ENCODE results near the gene CHAT.
"Not testable (repeated sequence)": the region's sequence is repeated elsewhere in the genome, so short reads cannot be mapped to it uniquely, and the experiment has no call there.

Gene CHAT

DNA sequence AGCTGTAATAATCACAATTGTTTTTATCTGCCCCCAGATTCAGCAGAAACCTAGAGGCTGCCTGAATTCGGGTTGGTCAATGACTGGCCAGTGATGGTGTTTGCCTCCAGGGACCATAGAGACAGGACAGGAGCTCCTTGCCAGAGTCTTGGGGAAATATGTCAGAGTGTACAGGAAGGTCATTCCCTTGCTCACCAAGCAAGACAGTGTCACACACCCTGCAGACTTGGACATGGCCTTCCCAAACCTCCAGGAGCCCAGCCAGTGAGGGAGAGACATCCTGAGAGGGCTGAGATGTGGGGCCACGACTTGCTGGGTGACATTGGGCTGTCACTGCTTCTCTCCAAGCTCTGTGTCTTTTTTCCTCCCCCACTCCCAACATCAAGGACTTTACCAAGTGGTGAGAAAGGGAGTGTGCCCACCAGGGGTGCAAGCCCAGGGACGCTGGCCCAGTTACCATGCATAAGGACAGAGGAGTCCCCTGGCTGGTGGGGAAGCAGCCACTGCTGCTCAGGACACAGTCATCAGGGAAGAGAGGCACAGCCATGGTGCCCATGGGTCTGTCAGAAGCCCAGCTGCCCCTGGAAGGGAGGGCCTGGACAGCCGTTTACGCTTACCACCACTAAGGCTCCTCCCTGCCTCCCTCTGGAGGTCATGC is 40.3 kb downstream of the CHAT start:
- DNase-seq, result no peak

DNA sequence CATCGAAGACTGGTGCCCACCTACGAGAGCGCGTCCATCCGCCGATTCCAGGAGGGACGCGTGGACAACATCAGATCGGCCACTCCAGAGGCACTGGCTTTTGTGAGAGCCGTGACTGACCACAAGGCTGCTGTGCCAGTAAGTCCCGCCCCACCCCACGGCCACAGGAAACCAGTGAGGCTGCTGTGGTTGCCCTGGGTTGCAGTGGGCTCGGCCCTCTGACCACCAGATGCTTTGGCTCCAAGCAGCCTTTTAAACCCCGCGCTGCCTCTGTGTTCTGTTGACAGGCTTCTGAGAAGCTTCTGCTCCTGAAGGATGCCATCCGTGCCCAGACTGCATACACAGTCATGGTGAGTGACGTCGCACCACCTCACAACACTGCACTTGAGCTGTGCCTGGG is 41.3 kb downstream of the CHAT start:
- no peak for DNase-seq

DNA sequence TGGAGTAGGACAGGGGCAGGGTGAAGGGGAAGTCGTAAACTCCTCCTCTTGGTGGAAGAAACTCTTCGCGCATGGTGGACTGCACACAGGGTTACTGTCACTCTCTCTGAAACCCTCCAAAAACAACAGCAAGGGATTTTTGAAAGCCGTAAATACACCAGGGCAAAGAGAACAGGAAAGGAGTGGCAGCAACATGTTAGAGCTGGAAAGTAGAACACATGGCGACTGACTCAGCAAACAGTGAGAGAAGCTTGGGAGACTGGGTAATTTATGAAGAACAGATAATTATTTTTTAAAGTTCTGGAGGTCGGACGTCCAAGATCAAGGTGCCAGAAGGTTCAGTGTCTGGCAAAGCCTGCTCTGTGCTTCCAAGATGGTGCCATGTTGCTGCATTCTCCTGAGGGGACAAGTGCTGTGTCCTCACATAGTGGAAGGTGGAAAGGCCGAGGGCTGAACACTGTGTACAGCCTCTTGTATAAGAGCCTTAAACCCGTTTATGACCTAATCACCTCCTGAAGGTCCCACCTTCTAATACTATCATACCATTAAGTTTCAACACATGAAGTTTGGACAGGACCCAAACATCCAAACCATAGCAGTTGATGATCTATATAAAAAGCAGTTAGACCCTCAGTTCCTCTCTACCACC is 43.1 kb downstream of the CHAT start:
- DNase-seq, result no peak

DNA sequence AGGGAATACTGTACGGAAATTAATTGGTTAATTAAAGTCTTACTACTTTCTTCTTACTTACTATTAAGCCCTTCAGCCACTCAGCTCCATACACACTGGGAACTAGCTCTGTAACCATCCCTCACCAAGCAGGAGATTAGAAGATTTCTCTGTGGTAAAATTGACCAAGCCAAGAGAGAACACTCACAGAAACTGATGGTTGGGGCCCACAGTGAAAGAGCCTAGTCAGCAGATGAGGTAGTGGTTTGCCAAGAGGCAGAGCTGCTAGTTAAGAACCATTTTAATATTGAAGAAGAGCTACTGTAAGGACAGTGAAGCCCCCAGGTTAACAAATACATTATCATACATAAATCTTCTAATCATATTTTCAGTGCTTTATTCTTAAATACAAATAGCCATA is 43.8 kb downstream of the CHAT start:
- no peak for DNase-seq

DNA sequence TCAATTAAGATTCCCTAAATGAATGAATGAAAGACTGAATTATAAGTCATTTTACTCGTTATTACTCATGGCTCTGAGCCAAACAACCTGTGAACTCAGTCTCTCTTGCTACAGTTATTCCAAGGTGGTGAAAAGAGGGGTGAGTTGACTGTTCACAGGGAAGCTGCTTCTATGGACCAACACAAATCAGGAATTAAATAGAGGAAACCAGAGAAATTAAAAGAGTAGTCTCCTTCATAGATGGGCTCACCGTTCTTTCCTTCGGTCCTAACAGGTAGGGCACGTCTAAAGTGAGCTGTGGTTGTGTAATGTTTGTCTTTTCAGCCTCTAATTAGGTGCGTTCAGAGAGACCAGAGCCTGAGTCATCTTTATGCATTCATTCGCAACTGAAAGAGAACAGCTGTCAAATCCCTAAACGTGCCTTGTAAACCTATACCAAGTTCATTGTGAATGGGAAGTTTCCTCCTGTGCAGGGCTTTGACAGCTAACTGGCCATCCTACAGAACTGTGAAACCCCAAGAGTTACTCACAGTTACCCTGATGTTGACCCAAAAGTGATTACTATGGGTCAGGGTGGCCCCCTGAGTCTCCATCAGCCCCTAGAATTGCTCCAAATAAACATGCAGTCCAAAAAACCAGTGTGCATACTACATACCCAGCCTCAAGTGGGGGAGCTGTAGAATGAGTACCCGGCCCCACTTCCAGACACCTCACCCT is 47.5 kb downstream of the CHAT start:
- no peak for DNase-seq

DNA sequence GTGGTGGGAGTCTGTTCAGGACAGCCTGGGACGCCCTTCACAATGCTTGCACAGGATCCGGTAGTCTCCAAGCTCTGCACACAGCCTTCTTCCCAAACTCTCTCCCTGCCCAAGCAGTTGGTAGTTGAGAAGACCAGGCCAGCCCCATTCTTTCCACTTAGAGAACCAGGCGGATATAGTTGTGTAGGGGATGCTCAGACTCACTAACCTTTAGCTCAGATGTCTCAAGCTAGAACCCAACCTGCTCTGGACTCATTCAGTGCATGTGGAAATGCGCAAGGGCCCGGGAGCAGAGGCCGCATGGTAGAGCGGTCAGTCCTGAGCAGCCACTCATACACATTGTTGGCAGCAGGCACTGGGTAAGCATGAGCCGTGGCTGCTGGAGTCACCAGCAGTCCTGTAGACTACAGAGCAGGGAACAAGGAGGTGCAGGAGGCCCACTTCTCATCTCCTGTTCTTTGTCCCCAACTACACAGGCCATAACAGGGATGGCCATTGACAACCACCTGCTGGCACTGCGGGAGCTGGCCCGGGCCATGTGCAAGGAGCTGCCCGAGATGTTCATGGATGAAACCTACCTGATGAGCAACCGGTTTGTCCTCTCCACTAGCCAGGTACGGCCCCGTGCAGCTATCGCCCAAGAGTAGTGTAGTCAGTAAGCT is 48.5 kb downstream of the CHAT start:
- DNase-seq, result no peak

DNA sequence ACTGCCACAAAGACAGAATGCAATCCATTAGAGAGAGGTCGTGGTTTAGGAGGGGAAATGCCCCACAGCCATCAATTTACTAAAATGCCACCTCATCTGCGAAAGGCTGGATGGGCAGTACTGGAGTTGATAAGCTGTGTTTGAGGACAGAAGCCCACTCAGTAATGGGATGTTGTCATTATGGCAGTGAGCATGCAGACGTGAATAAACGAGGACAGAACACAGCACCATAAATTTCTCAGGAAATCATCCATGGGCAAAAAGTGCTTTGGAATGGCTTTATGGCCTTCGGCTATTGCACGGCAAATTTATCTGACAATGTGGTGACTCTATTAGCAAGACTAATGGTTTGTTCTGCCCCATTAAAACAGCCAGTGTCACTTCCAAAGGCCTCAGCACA is 49.8 kb downstream of the CHAT start:
- DNase-seq, result no peak

DNA sequence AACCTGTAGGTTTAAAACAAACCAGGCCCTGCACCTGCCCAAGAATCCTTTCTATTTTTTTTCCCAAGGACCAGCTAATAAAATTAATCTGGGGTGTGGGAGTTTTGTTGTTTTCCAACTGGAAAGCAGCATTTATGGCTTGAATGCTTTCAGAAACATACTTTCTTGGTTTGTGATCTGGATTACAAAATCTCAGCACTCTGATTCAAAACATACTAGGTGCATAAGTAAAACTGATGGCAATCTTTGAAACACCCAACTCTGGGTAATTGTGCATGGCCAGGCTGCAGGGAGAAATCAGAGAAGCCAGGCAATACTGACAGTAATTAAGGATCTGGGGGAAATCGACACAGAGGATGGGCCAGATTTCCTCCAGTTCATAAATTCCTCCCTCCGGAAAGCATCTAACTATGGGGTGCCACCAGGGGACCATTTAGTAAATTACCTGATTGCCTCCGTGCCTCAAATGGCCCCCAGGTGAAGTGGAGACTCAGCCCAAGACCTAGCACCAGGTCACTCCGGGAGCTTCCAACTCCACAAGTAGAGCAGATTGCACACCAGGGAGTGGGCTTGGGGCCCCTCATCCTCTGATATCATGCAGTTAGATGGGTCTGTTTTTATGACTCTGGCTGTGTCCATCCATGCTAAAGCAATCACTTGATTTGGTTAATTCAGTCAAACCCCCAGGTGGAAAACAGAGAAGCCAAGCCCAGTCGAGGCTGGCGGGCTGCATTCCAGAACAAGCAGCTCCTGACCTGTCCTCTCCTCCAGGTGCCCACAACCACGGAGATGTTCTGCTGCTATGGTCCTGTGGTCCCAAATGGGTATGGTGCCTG is 50.4 kb downstream of the CHAT start:
- no peak for DNase-seq

DNA sequence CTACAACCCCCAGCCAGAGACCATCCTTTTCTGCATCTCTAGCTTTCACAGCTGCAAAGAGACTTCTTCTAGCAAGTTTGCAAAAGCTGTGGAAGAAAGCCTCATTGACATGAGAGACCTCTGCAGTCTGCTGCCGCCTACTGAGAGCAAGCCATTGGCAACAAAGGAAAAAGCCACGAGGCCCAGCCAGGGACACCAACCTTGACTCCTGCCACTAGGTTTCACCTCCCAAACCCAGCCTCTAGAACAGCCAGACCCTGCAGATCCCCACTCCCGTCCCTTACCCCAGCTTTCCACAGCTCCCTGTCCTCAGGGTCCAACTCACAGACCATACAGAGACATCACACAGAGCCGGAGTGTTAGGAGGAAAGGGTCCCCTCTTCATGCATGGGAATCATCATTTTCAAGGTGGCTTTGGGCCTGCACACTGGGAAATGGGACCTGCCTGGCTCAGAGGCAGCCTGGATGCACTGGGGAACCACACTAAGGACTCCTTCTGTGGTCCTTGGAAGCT is 51.1 kb downstream of the CHAT start:
- DNase-seq, result no peak

DNA sequence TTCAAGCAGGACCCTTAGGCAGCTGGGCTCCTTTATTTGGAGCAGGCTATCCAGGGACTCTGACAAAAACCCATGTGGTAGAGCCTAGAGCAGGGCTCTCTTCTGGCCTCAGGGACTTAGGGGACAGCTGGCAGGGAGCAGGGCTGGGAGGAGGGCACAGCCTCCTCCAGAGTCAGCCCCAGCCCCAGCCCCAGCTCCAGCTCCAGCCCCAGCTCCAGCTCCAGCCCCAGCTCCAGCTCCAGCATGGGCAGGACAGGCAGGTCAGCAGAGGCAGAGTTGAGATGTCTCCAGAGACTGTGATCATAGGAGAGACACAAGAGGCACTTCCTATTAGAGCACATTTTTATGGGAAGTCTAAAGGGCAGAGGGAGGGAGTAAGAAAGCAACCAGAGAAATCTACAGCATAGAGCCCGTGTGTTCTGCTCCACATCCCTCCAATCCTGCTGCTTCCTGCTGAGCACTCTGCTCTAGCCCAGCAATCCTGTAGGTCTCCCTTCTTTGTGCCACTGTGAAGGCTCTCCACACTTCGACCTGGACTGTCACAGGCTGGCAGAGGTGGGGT is 52.3 kb downstream of the CHAT start:
- no peak for DNase-seq

DNA sequence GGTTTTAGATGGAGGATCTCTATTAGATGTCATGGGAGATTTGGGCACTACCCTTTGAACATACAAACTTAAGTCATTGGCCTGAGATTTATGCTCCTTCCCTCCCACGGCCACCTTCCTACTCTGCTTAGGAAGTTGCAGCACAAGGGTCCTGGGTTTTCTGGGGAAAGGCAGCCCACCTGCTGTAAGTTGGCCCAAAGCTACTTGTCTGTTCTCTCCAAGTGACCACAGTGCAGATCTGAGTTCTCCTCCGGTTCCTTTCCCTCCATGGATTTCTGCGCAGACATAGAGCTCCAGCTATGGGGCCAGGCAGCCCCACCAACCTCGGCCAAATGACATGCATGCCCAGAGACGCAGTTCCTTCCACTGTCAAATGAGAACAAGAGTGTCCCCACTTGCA is 52.8 kb downstream of the CHAT start:
- DNase-seq, result no peak

DNA sequence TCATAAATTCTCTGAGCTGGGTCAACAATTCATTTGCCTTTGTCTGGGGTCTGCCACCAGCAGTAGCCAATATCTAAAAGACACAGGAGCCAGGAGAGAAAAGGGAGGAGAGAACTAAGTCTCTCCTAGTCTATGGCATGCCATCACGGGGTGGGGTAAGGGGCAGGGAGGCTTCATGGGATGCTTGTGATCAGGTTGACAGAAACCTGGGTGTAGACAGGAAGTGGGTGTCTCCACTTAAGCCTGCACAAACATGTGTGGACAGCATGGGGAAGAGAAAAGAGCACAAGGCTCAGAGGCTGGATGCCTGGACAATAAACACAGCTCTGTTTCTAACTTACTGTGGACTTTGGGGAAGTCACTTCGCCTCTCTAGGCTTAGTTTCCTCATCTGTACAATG is 54.2 kb downstream of the CHAT start:
- no peak for DNase-seq

DNA sequence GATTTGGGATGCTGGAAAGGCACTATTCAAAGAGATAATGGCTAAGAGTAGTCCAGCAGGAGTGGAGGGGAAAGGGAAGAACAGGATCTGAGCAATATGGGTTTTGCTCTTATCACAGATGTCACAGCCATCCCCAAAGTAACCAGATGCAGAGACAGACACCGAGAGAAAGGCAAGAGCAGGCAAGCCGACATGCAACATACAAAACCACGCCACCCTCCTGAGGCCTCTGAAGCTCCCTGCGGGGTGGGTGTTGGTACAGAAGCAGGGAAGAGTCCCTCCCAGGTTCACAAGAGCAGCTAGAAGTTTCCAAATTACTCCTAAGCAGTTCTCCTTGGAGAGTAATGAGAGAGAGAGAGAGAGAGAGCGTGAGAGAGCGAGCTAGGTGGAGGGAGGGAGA is 54.8 kb downstream of the CHAT start:
- DNase-seq, result no peak

DNA sequence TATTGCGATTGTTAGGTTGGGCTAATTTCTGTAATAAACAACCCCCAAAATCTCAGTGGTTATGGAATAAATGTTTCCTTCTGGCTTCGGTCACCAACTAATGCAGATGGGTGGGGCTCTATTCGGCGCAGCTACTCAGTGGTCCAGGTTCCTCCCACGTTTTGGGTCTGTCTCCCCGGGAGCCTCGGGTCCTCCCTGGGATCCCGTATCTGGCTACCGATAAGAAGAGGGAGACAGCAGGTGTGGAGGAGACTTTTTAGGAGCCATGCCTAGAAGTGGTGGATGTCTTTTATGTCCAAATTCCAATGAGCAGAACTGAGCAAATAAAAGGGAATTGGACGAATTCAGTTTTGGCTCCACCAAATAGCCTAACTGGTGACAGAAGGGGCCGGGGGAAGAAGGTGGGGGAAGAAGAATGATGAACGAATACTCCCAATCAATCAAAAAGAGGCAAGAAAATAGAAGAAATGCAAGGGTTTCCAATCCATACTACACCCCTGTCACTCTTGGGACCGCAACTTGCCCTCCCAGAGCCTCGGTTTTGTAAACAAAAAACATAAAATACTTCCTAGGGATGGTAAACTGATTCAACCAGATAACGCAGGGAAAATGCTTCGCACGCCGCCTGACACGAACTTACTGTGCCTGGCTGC is 65.1 kb downstream of the CHAT start:
- DNase-seq, result no peak

DNA sequence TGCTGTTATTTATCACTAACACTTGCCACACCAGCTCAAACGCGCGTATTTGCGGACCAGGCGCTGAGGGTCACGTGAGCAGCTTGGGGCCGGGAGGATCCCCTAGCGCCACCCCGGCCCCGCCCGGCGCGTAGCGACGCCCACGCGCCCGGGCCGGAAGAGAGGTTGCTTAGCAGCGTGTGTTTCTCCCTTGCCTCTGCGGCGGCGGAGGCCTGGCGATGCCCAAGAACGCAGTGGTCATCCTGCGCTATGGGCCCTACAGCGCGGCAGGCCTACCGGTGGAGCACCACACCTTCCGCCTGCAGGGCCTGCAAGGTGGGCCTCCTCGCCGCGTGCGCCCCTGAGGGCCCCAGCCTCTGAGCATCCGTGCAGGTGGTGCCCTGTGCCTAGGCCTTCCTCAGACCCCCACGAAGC is 65.7 kb downstream of the CHAT start, which contains the start of gene C10orf53:
TSS of gene C10orf53 (plus strand) at position 172 of the 414 bp plus-strand sequence. CDS start at position 219, 47 bp downstream.
- peak; percentile 36 for DNase-seq

DNA sequence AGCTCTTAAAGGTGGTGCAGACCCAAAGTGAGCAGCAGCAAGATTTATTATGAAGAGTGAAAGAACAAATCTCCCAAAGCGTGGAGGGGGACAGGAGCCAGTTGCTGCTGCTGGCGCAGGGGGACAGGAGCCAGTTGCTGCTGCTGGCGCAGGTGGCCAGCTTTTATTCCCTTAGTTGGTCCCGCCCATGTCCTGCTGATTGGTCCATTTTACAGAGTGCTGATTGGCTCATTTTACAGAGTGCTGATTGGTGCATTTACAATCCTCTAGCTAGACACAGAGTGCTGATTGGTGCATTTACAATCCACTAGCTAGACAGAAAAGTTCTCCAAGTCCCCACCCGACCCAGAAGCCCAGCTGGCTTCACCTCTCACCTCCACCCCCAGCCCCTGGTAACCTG is 68.6 kb downstream of the CHAT start:
- not testable (repeated sequence) for DNase-seq

DNA sequence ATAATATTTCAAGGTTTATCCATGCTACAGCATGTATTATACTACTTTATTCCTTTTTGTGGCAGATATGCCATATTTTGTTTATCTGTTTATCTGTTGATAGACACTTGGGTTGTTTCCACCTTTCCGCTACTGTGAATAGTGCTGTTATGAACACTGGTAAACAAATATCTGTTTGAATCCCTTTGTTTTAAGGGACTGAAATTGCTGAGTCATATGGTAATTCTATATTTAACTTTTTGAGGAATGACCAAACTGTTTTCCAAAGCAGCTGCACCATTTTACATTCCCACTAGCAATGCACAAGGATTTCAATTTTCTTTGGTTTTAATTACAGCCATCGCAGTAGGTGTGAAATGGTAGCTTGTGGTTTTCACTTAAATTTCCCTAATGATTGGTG is 69.0 kb downstream of the CHAT start:
- no peak for DNase-seq

DNA sequence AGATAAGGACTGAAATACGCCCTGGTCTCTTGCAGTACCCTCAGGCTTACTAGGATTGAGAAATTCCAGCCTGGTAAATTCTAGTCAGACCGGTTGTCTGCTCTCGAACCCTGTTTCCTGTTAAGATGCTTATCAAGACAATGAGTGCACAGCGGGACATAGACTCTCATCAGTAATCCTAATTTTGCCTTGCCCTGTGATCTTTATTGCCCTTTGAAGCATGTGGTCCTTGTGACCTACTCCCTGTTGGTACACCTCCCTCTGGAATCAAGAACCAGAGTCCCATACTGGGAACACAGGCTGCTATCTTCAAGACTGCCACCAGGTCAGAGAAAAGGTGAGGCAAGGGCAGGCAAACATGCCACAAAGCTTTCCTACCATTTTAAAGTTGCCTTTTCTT is 72.8 kb downstream of the CHAT start:
- no peak for DNase-seq

DNA sequence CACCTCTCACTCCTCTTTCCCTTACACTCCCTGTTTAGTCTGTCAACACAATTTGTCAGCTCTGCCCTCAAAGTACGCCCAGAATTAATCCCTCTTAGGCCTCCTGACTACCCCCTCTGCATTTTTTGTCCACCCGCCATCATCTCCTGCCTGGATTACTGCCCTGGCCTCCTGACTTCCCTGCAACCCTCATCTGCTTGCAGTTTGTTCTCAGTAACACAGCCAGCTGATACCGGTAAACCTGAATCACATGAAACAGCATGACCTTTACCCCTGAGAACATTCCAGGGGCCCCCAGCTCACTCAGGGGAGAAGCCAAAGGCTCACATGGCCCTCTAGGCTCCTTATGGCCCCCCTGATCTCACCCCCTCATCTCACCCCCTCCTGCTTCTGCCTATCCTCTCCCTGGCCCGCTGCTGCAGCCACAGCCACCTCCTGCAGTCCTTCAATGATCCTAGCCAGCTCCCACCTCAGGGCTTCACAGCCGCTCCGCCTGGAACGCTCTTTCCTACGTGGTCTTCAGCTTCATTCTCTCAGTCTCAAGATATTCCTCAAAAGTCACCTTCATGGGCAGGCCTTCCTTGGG is 74.5 kb downstream of the CHAT start:
- no peak for DNase-seq

DNA sequence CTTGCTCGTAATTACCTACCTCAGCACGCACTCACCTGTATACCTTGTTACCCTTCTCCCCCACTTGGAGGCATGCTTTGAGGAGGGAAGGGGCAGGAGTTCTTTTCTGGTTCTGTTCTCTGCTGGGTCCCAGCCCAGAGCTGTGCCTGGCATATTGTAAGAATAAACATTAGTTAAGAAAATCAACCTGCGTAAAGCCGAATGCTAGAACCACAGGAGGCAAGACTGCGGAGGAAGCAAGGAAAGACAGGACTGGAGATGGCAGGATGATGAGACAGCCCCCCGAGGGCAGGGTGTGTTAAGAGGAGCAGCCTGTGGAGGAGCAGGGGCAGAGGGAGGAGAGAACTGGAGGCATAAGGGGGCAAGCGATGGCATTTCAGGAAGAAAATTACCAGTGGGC is 75.1 kb downstream of the CHAT start:
- no peak for DNase-seq

DNA sequence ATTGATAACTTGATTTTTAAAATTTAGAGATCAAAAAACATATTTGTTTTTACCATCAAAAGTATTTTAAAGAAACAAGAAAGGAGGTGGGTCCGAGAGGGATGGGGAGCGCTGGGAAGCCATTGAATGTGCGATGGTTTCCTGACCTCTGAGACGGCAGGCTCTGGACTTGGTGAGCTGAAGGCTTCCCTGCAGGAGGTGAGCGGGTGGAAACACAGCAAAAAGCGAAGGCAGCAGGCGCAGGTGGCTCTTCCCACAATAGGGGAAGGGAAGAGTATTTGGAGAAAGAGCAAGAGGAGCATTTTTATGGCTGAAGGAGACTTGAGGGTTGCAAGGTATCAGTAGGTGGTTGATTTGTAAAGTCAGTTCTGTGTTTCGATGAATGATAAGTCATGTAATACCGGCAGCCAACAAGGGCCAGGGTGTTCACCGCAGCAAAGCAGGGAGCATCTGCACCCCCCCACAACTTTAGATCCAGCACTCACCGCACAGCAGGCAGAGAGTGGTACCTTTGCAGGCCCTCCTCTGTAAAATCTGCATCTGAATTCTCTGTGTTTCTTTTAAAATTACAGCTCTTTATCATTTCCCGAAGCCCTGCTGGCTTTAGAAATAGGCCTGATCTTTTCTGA is 76.2 kb downstream of the CHAT start:
- DNase-seq, result no peak

Data from inflammatory macrophage treated with lipopolysaccharide for 4 hours (primary cell).